Upper lobe of left lung (tissue), 6 donors: ENCODE data around the gene MUC5B. TPM values are rescaled to one million over a fixed set of nuclear protein-coding genes. Genes with fewer than 3 reads are reported as not detected.

Experiments used
- ATAC-seq, 2 donors: fragments of 200-7000 bp; cut with Tn5 transposase; one replicate each; pipeline ENCODE4 v1.9.1; 2022; ENCODE audit warnings: mild to moderate bottlenecking in 2 of 2, moderate library complexity in 2 of 2; ENCODE audit not compliant: low FRiP score in 2 of 2
- DNase-seq, 2 donors: peaks; one replicate each; pipeline ENCODE4 v3.0.0-alpha.2; 2019 to 2020
- H3K27ac ChIP-seq, 4 donors: fragments of 200-600 bp; sonication (generic); one replicate each; pipeline ENCODE4 v1.5.1; 2016 to 2019
- H3K27me3 ChIP-seq, 4 donors: fragments of 200-600 bp; sonication (generic); one replicate each; pipeline ENCODE4 v1.5.1; 2017 to 2019
- H3K36me3 ChIP-seq, 4 donors: fragments of 200-600 bp; sonication (generic); one replicate each; pipeline ENCODE4 v1.5.1; 2016 to 2019
- H3K4me1 ChIP-seq, 4 donors: fragments of 200-600 bp; sonication (generic); one replicate each; pipeline ENCODE4 v1.5.1; 2018 to 2019
- H3K4me3 ChIP-seq, 4 donors: fragments of 200-600 bp; sonication (generic); one replicate each; pipeline ENCODE4 v1.5.1; 2017 to 2019; ENCODE audit warnings: mild to moderate bottlenecking in 2 of 4, moderate library complexity in 1 of 4
- H3K9me3 ChIP-seq, 4 donors: fragments of 200-600 bp; sonication (generic); one replicate each; pipeline ENCODE4 v1.5.1; 2018 to 2019
- EP300 ChIP-seq, 4 donors: sonication (generic); formaldehyde crosslinking; IDR thresholded peaks; one replicate each; pipeline ENCODE4 v1.5.1; 2017; ENCODE audit warnings: antibody characterized with exemption in 4 of 4, control low read depth in 2 of 4
- POLR2A ChIP-seq, 4 donors: fragments of 450-650 bp; IDR thresholded peaks; one replicate each; pipeline ENCODE4 v1.5.1; 2016 to 2017; ENCODE audit warnings: antibody characterized with exemption in 4 of 4, mild to moderate bottlenecking in 2 of 4
- POLR2AphosphoS5 ChIP-seq, 2 donors: sonication (generic); formaldehyde crosslinking; IDR thresholded peaks; one replicate each; pipeline ENCODE4 v1.5.1; 2017; ENCODE audit warnings: antibody characterized with exemption in 2 of 2
- WGBS, 2 donors: methylation state at CpG; one replicate each; pipeline ENCODE4 v1.1.5; 2017 to 2018; 5-methylcytosine and 5-hydroxymethylcytosine counted together
- total RNA-seq, 6 donors: library from RNA; depleted of rRNA in 4 of 6; stranded (reverse); fragments of >200 nt in 4 of 6; gene quantifications; one replicate each; pipeline versions ENCODE4 v1.1.0 to v1.2.1, GENCODE V29; 2016 to 2021
- TF ChIP-seq, protein P1 (sequence below), 6 experiments: fragments of 450-650 bp in 4 of 6; fragments of 200-600 bp in 2 of 6; sonication (generic) in 2 of 6; IDR thresholded peaks; one replicate each; pipeline ENCODE4 v1.5.1; 2016 to 2019; ENCODE audit warnings: antibody characterized with exemption in 6 of 6
- donor health status: DM: no; HTN: no; CAD: no; lungs with moderate emphysema.
- donor health status: DM: no; HTN: yes; CAD: no; lungs with severe emphysema.

The MUC5B gene
- total RNA-seq, 6 donors from 2014 or later, result 3.2 to 54.5 (median 16.2) TPM

DNA sequence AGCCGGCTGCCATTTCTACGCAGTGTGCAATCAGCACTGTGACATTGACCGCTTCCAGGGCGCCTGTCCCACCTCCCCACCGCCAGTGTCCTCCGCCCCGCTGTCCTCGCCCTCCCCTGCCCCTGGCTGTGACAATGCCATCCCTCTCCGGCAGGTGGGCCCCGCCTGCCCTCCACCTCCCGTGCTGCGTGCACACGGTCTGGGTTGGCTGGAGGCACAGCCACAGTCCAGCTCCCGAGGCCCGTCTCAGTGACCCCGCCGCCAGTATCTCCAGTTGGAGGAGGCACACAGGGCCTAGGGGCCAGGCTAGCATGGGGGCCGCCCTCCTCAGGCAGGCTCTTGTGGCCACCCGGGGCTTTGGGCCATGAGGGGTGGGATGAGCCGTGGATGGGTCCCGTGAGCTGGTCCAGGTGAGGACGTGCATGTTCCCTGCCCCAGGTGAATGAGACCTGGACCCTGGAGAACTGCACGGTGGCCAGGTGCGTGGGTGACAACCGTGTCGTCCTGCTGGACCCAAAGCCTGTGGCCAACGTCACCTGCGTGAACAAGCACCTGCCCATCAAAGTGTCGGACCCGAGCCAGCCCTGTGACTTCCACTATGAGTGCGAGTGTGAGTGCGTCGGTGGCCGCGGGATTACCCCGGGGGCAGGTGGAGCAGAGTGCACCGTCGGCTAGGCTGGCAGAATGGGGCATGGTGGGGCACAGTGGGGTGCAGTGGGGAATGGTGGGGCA lies 29.7 kb downstream of the MUC5B start:
- H3K27ac ChIP-seq, result no peak overlapping the region
- no peak for ATAC-seq
- no peak overlapping the region for H3K4me3 ChIP-seq
- WGBS, 2 donors, result 94 to 96% methylated on average over 28 to 38 of the region's 38 CpGs
- TF ChIP-seq POLR2A (IDR thresholded peaks at IDR 0.05), result no peak
- H3K36me3 ChIP-seq, result no peaks in the 10 kb centered on the region
- peak in 1 of 2 donors; percentile 73 for DNase-seq
- H3K27me3 ChIP-seq, result no peaks in the 10 kb centered on the region
- H3K4me1 ChIP-seq, result no peaks in the 10 kb centered on the region
- no peaks in the 10 kb centered on the region for H3K9me3 ChIP-seq

DNA sequence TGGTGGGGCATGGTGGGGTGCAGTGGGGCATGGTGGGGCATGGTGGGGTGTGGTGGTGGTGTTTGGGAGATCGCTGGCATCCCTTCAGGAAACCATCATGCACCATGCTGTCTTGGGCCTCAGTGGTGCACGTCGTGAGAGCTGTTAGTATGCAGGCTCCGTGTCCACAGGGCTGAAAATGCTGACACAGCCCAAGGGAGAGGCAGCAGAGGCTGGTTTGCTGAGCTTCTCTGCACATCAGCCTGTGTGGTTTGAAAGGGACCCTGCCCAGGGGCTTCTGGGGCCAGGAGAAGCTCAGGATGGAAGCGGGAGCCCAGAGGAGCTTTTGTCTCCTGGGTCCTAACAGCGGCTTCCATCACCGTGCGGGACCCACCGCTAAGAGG lies 30.2 kb downstream of the MUC5B start:
- TF ChIP-seq POLR2AphosphoS5 (IDR thresholded peaks at IDR 0.05) (no peak), POLR2A (IDR thresholded peaks at IDR 0.05) (no peak), EP300 (IDR thresholded peaks at IDR 0.05) (no peak)
- TF ChIP-seq, protein P1, sequence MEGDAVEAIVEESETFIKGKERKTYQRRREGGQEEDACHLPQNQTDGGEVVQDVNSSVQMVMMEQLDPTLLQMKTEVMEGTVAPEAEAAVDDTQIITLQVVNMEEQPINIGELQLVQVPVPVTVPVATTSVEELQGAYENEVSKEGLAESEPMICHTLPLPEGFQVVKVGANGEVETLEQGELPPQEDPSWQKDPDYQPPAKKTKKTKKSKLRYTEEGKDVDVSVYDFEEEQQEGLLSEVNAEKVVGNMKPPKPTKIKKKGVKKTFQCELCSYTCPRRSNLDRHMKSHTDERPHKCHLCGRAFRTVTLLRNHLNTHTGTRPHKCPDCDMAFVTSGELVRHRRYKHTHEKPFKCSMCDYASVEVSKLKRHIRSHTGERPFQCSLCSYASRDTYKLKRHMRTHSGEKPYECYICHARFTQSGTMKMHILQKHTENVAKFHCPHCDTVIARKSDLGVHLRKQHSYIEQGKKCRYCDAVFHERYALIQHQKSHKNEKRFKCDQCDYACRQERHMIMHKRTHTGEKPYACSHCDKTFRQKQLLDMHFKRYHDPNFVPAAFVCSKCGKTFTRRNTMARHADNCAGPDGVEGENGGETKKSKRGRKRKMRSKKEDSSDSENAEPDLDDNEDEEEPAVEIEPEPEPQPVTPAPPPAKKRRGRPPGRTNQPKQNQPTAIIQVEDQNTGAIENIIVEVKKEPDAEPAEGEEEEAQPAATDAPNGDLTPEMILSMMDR (IDR thresholded peaks at IDR 0.05), result no peak
- no peak overlapping the region for H3K27ac ChIP-seq
- WGBS, 2 donors, result 87 to 94% methylated on average over 8 to 9 of the region's 9 CpGs
- H3K4me3 ChIP-seq, result no peak overlapping the region
- DNase-seq, result no peak
- no peak for ATAC-seq
- H3K27me3 ChIP-seq, result no peaks in the 10 kb centered on the region
- H3K9me3 ChIP-seq, result no peaks in the 10 kb centered on the region
- no peaks in the 10 kb centered on the region for H3K4me1 ChIP-seq
- no peaks in the 10 kb centered on the region for H3K36me3 ChIP-seq

DNA sequence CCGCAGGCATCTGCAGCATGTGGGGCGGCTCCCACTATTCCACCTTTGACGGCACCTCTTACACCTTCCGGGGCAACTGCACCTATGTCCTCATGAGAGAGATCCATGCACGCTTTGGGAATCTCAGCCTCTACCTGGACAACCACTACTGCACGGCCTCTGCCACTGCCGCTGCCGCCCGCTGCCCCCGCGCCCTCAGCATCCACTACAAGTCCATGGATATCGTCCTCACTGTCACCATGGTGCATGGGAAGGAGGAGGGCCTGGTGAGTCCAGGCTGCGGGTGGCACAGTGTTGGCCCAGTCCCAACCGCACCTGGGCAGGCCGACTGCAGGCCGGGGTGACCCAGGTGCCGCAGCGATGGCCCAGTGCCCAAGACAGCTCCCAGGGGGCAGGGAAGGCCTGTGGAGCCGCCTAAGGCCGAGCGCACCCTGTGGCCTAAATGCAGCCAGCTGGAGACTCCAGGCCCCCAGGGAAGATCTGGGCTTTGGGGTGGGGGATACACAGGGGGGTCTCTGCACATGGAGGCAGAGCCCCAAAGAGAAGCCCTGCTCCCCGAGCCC lies 31.3 kb downstream of the MUC5B start:
- DNase-seq, result peak in 1 of 2 donors; percentile 63
- WGBS, 2 donors, result 90 to 98% methylated on average over 11 to 19 of the region's 22 CpGs
- TF ChIP-seq POLR2A (IDR thresholded peaks at IDR 0.05), result no peak
- TF ChIP-seq POLR2AphosphoS5 (IDR thresholded peaks at IDR 0.05), result no peak
- no peak for TF ChIP-seq EP300 (IDR thresholded peaks at IDR 0.05)
- TF ChIP-seq, protein P1 (IDR thresholded peaks at IDR 0.05), result no peak
- no peaks in the 10 kb centered on the region for H3K9me3 ChIP-seq
- ATAC-seq, result no peak
- no peaks in the 10 kb centered on the region for H3K27me3 ChIP-seq
- no peak overlapping the region for H3K4me3 ChIP-seq
- no peaks in the 10 kb centered on the region for H3K36me3 ChIP-seq
- no peak overlapping the region for H3K27ac ChIP-seq
- H3K4me1 ChIP-seq, result no peaks in the 10 kb centered on the region

DNA sequence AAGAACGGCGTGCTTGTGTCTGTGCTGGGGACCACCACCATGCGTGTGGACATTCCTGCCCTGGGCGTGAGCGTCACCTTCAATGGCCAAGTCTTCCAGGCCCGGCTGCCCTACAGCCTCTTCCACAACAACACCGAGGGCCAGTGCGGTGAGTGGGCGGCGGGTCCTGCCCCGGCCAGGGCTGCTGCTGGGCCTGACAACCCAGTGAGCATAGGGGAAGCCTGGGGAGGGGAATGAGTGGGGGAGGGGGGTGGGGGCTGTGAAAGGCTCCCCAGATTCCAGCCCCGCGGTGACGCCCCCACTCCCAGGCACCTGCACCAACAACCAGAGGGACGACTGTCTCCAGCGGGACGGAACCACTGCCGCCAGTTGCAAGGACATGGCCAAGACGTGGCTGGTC lies 31.9 kb downstream of the MUC5B start:
- no peaks in the 10 kb centered on the region for H3K27me3 ChIP-seq
- no peak overlapping the region for H3K4me3 ChIP-seq
- ATAC-seq (no peak), DNase-seq (peak in 1 of 2 donors; percentile 74)
- no peaks in the 10 kb centered on the region for H3K4me1 ChIP-seq
- H3K9me3 ChIP-seq, result no peaks in the 10 kb centered on the region
- no peak overlapping the region for H3K27ac ChIP-seq
- 93% methylated on average over 16 of the region's 19 CpGs; no CpG with 5 or more reads in 1 of the 2 donors for WGBS, 2 donors
- H3K36me3 ChIP-seq, result no peaks in the 10 kb centered on the region
- TF ChIP-seq, protein P1 (IDR thresholded peaks at IDR 0.05), result no peak
- TF ChIP-seq EP300 (IDR thresholded peaks at IDR 0.05) (no peak), POLR2AphosphoS5 (IDR thresholded peaks at IDR 0.05) (no peak), POLR2A (IDR thresholded peaks at IDR 0.05) (no peak)

DNA sequence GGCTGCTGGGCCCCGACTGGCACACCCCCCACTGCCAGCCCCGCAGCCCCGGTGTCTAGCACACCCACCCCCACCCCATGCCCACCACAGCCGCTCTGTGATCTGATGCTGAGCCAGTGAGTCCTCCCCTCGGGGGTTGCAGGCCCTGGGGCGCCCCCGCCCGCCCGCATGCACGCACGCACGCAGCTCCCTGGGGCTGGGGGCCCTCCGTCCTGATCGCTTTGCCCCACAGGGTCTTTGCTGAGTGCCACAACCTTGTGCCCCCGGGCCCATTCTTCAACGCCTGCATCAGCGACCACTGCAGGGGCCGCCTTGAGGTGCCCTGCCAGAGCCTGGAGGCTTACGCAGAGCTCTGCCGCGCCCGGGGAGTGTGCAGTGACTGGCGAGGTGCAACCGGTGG lies 32.3 kb downstream of the MUC5B start:
- peak in 1 of 2 donors; percentile 81 for DNase-seq
- Histone ChIP-seq H3K27me3 (no peaks in the 10 kb centered on the region), H3K36me3 (no peaks in the 10 kb centered on the region), H3K27ac (no peak overlapping the region), H3K9me3 (no peaks in the 10 kb centered on the region), H3K4me1 (no peaks in the 10 kb centered on the region), H3K4me3 (no peak overlapping the region)
- TF ChIP-seq POLR2A (IDR thresholded peaks at IDR 0.05) (no peak), EP300 (IDR thresholded peaks at IDR 0.05) (no peak), POLR2AphosphoS5 (IDR thresholded peaks at IDR 0.05) (no peak)
- TF ChIP-seq, protein P1 (IDR thresholded peaks at IDR 0.05), result no peak
- ATAC-seq, result no peak
- WGBS, 2 donors, result 80 to 87% methylated on average over 3 to 24 of the region's 24 CpGs
